Heart left ventricle (tissue), 13 donors: Measurements from ENCODE around the gene NAALADL2.

ENCODE experiments used
- CTCF ChIP-seq, 12 donors: fragments of 200-600 bp; sonication (generic) in 4 of 12; IDR thresholded peaks; one replicate each; pipeline versions ENCODE4 v1.5.0 to v1.8.0; 2018 to 2022; ENCODE audit warnings: antibody characterized with exemption in 12 of 12, mild to moderate bottlenecking in 5 of 12
- POLR2A ChIP-seq, 2 donors: fragments of 450-650 bp; IDR thresholded peaks; one replicate each; pipeline ENCODE4 v1.6.1; 2017; ENCODE audit warnings: antibody characterized with exemption in 2 of 2, mild to moderate bottlenecking in 2 of 2, moderate library complexity in 2 of 2
- donor health status: ischemic (EF 13 %, LVEDD 7.1; RV severe dilation, severe dysfunction).
- donor health status: DM: no; HTN: yes; CAD: no.
- donor health status: DM: no; HTN: no; CAD: no.
- donor health status: ischemic (EF 25% LVEDD 6.9; RV normal size, moderate dysfunction).
- donor health status: ischemic (EF 25% LVEDD 5.7; RV mildly dilated, moderate dysfunction).
- donor health status: ischemic (EF 35%, LVEDD 5.7; RV mildly dilated, moderate dysfunction).
- donor health status: nonischemic (EF 11% LVEDD 7.7; RV severe dilation, severe dysfunction).
- donor health status: DM: yes; HTN: yes; CAD: no.
- donor health status: PGD.
- donor health status: ischemic (EF 29% LVEDD 5.4; RV normal size, mild dysfunction).
- donor health status: nonischemic (EF 23%, LVEDD 6.1; RV moderate dilation, normal function).

- TF ChIP-seq CTCF (IDR thresholded peaks at IDR 0.05) (no peak), POLR2A (IDR thresholded peaks at IDR 0.05) (no peak)
These were observed 79.0 kb downstream of the NAALADL2 start for GRCh38 chr3:174938102-174938501.
